GM18867 (cell line): Measurements from ENCODE around the gene TEX35.

Source experiments
- ATAC-seq: cut with Tn5 transposase; IDR thresholded peaks from one replicate; pipeline ENCODE4 v1.9.1; 2021; ENCODE audit warnings: mild to moderate bottlenecking, moderate library complexity; ENCODE audit not compliant: unreplicated experiment

TEX35 gene

GRCh38 chr1:178571807-178572206, 58.9 kb downstream of the TEX35 start:
- ATAC-seq, result no peak
